ENCODE data around the gene FHIT. TPM values are rescaled to one million over a fixed set of nuclear protein-coding genes. Genes with fewer than 3 reads are reported as not detected.

The FHIT gene
- total and polyA plus RNA-seq, 4 donors: 2.1 to 14.7 (median 6.6) TPM

GRCh38 chr3:60333710-60334109 lies 917.5 kb downstream of the FHIT start:
- Histone ChIP-seq H3K9ac (ENCODE audit: low read depth in 1 of 2, low read length in 2 of 2) (no peak overlapping the region), H3K4me1 (ENCODE audit: control insufficient read depth in 4 of 4, insufficient read depth in 4 of 4, low read length in 3 of 4) (no peaks in the 10 kb centered on the region), H3K27ac (ENCODE audit: low read depth in 1 of 2, low read length in 2 of 2) (no peak overlapping the region), H3K4me3 (ENCODE audit: low read depth in 1 of 3, low read length in 3 of 3) (no peak overlapping the region), H3K36me3 (ENCODE audit: control insufficient read depth in 4 of 4, insufficient read depth in 3 of 4, low read depth in 1 of 4, low read length in 3 of 4) (no peaks in the 10 kb centered on the region), H3K9me3 (ENCODE audit: control insufficient read depth in 4 of 4, low read length in 3 of 4) (no peaks in the 10 kb centered on the region), H3K27me3 (ENCODE audit: control insufficient read depth in 4 of 4, insufficient read depth in 4 of 4, low read length in 3 of 4) (no peaks in the 10 kb centered on the region)
- DNase-seq (ENCODE audit: low spot score): no peak
- TF ChIP-seq NR2F2 (IDR thresholded peaks at IDR 0.05) (no peak), ATF3 (IDR thresholded peaks at IDR 0.05) (no peak)
- WGBS: 69% methylated on average over 1 of the region's 1 CpG

GRCh38 chr3:60330107-60330506 lies 921.1 kb downstream of the FHIT start:
- Histone ChIP-seq H3K27ac (ENCODE audit: low read depth in 1 of 2, low read length in 2 of 2) (no peak overlapping the region), H3K9ac (ENCODE audit: low read depth in 1 of 2, low read length in 2 of 2) (no peak overlapping the region), H3K4me3 (ENCODE audit: low read depth in 1 of 3, low read length in 3 of 3) (no peak overlapping the region), H3K4me1 (ENCODE audit: control insufficient read depth in 4 of 4, insufficient read depth in 4 of 4, low read length in 3 of 4) (no peaks in the 10 kb centered on the region), H3K27me3 (ENCODE audit: control insufficient read depth in 4 of 4, insufficient read depth in 4 of 4, low read length in 3 of 4) (no peaks in the 10 kb centered on the region), H3K36me3 (ENCODE audit: control insufficient read depth in 4 of 4, insufficient read depth in 3 of 4, low read depth in 1 of 4, low read length in 3 of 4) (no peaks in the 10 kb centered on the region), H3K9me3 (ENCODE audit: control insufficient read depth in 4 of 4, low read length in 3 of 4) (no peaks in the 10 kb centered on the region)
- no peak for TF ChIP-seq HNF4G (IDR thresholded peaks at IDR 0.05)
- TF ChIP-seq ATF3 (IDR thresholded peaks at IDR 0.05): no peak
- TF ChIP-seq MAX (IDR thresholded peaks at IDR 0.05): no peak
- no peak for TF ChIP-seq YY1 (IDR thresholded peaks at IDR 0.05)
- no peak for TF ChIP-seq NR2F2 (IDR thresholded peaks at IDR 0.05)
- no peak for TF ChIP-seq TAF1 (conservative IDR thresholded peaks at IDR 0.05)
- TF ChIP-seq CTCF (IDR thresholded peaks at IDR 0.05; ENCODE audit: low read depth, low read length, missing input control): no peak
- TF ChIP-seq RAD21 (IDR thresholded peaks at IDR 0.05): no peak
- no peak for TF ChIP-seq REST (IDR thresholded peaks at IDR 0.05)
- no peak for TF ChIP-seq FOXA2 (IDR thresholded peaks at IDR 0.05)
- no peak for TF ChIP-seq ZBTB33 (IDR thresholded peaks at IDR 0.05)
- TF ChIP-seq FOXA1 (IDR thresholded peaks at IDR 0.05): no peak
- TF ChIP-seq EGR1 (IDR thresholded peaks at IDR 0.05; ENCODE audit: low read depth in 2 of 2): no peak
- no peak for TF ChIP-seq RXRA (IDR thresholded peaks at IDR 0.05)
- no peak for TF ChIP-seq JUND (IDR thresholded peaks at IDR 0.05)
- no peak for DNase-seq (ENCODE audit: low spot score)
- 82% methylated on average over 6 of the region's 6 CpGs for WGBS

All from liver (tissue), 9 donors.